ENCODE measurements around the gene ZNF677. TPM values are rescaled to one million over a fixed set of nuclear protein-coding genes. Genes with fewer than 3 reads are reported as not detected.
"Not testable (repeated sequence)": the region's sequence is repeated elsewhere in the genome, so short reads cannot be mapped to it uniquely, and the experiment has no call there.

ZNF677 gene
- total RNA-seq, 1 experiment from 2014 or later = 8.0 TPM

DNA sequence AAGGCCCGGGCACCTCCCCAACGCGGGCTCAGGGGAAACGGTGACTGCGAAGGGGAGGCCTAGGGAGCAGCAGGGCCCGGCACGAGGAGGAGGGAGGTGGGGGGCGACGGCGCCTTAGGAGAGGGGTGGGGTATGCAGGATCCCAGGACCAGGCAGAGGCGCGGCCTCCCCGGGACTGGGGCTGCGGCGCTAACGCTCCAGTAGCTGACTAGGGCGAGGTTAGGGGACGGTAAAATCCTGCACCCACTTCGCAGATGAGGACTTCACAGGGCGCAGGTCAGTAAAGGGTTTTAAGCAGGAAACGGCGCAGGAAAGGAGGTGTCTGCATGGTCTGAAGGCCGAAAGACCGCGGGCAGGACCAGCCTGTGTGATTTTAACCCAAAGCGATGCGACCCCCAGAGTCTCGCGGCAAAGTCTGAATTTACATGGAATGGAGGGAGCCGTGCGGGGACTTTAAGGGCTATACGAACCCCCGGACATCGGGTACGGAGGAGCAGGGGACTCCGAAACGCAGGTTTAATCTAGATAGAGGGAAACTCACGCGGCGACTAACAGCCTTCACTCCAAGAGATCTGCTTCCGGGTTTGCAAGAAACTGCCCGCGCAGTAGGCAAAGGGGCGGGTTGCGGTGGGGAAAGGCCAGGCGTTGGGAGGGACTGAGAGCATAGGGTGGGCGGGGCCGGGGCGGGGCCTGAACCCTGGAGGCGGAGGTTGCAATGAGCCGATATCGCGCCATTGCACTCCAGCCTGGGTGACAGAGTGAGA lies 61.7 kb downstream of the ZNF677 start, which contains the start of gene ZNF665:
Gene ZNF665, minus strand, starts transcription at position 588 of the 764 bp plus-strand sequence. CDS start 10,460 bp downstream, outside the sequence.
- Histone ChIP-seq H3K79me2 (ENCODE audit: low read length) (peaks cover 10% of the 10 kb centered on the region; the same call in 1 of the 2 replicates), H4K20me1 (ENCODE audit: low read length) (no peaks in the 10 kb centered on the region), H3K9me2 (replicated peaks; ENCODE audit: low read length) (no peaks in the 10 kb centered on the region), H3F3A (ENCODE audit: low read length, unreplicated experiment) (no peaks in the 10 kb centered on the region), H3K4me3 (ENCODE audit: low read length) (peak within 1 kb of the TSS; percentile 87), H3K4me1 (ENCODE audit: insufficient read depth, low read length) (peaks cover 6% of the 10 kb centered on the region; the same call in 1 of the 2 replicates), H3K4me2 (ENCODE audit: low read length) (peak within 1 kb of the TSS; percentile 91), H3K9me3 (ENCODE audit: low read length) (no peaks in the 10 kb centered on the region), H2AFZ (ENCODE audit: low read length) (peak within 1 kb of the TSS; percentile 97), H3K9ac (ENCODE audit: low read length) (peak within 1 kb of the TSS; percentile 91), H3K36me3 (ENCODE audit: low read depth, low read length) (peaks cover 5% of the 10 kb centered on the region; the same call in 1 of the 2 replicates), H3K27ac (ENCODE audit: low read length) (peak within 1 kb of the TSS; percentile 45), H3K27me3 (ENCODE audit: low read length) (no peaks in the 10 kb centered on the region)
- no peak for TF ChIP-seq EZH2 (IDR thresholded peaks at IDR 0.05; ENCODE audit: low read length, unreplicated experiment)
- TF ChIP-seq EZH2phosphoT487 (IDR thresholded peaks at IDR 0.05; ENCODE audit: borderline replicate concordance, low read length) = no peak
- no peak for TF ChIP-seq CTCF (conservative IDR thresholded peaks at IDR 0.05; ENCODE audit: low read depth, low read length)
- BruUV-seq (replicated peaks) = TSS peak; percentile 90
- ATAC-seq (peak; percentile 62), DNase-seq (peak; percentile 76)
- POLR2A ChIA-PET (ENCODE audit: unreplicated experiment) = no interaction called here
- CTCF ChIA-PET = no interaction called here
- intact Hi-C loops (cut with micrococcal nuclease) = loop anchor here (10.0 kb wide), 2 partner anchors 142 to 202 kb away; partner anchors contain the start of genes ZNF765 and ZNF845

DNA sequence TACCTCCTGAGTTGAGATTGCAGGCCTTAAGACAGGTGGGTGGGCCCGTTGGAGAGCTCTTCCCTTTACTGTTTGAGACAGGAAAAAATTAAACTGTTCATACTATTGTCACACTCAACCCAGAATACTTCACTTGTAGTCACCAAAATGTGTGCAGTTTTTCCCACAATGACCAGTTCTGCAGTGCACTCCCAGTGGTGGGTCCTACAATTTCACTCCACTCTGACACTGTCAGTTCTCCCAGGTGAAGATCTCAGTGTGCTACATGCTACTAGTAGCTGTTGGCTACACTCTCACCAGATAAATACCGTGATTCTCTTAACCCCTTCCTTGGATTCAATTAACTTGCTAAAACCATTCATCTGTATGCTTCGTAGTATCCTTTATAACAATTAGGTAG lies 64.4 kb downstream of the ZNF677 start:
- BruUV-seq (replicated peaks) = no TSS peak
- Histone ChIP-seq H3K79me2 (ENCODE audit: low read length) (peaks cover 10% of the 10 kb centered on the region; the same call in 1 of the 2 replicates), H3K4me3 (ENCODE audit: low read length) (no peak overlapping the region), H3K36me3 (ENCODE audit: low read depth, low read length) (peaks cover 5% of the 10 kb centered on the region; the same call in 1 of the 2 replicates), H3K4me1 (ENCODE audit: insufficient read depth, low read length) (peaks cover 6% of the 10 kb centered on the region; the same call in 1 of the 2 replicates), H2AFZ (ENCODE audit: low read length) (no peak overlapping the region), H3K27me3 (ENCODE audit: low read length) (no peaks in the 10 kb centered on the region), H3F3A (ENCODE audit: low read length, unreplicated experiment) (no peaks in the 10 kb centered on the region), H3K4me2 (ENCODE audit: low read length) (no peak overlapping the region), H4K20me1 (ENCODE audit: low read length) (no peaks in the 10 kb centered on the region), H3K9ac (ENCODE audit: low read length) (no peak overlapping the region), H3K9me2 (replicated peaks; ENCODE audit: low read length) (no peaks in the 10 kb centered on the region), H3K27ac (ENCODE audit: low read length) (no peak overlapping the region), H3K9me3 (ENCODE audit: low read length) (no peaks in the 10 kb centered on the region)
- ChIA-PET POLR2A (ENCODE audit: unreplicated experiment) (no interaction called here), CTCF (no interaction called here)
- intact Hi-C loops (cut with micrococcal nuclease) = loop anchor here (10.0 kb wide), 2 partner anchors 145 to 205 kb away; partner anchors contain the start of genes ZNF765 and ZNF845
- no peak for TF ChIP-seq EZH2phosphoT487 (IDR thresholded peaks at IDR 0.05; ENCODE audit: borderline replicate concordance, low read length)
- ATAC-seq = no peak
- no peak for DNase-seq

GRCh38 chr19:53189691-53190198 lies 64.9 kb downstream of the ZNF677 start:
- H3K9me3 ChIP-seq (ENCODE audit: low read length); CTCF ChIA-PET: not testable (repeated sequence)

More at GRCh38 chr19:53189691-53190198, 64.9 kb downstream of the ZNF677 start:
- DNase-seq; H3K27me3 ChIP-seq (ENCODE audit: low read length); POLR2A ChIA-PET (ENCODE audit: unreplicated experiment); H3K4me2 ChIP-seq (ENCODE audit: low read length); H3K4me1 ChIP-seq (ENCODE audit: insufficient read depth, low read length); H3K9me2 ChIP-seq (replicated peaks; ENCODE audit: low read length); H3K79me2 ChIP-seq (ENCODE audit: low read length); H3K36me3 ChIP-seq (ENCODE audit: low read depth, low read length); H3K27ac ChIP-seq (ENCODE audit: low read length); H4K20me1 ChIP-seq (ENCODE audit: low read length); H3K4me3 ChIP-seq (ENCODE audit: low read length); BruUV-seq (replicated peaks); H2AFZ ChIP-seq (ENCODE audit: low read length); H3F3A ChIP-seq (ENCODE audit: low read length, unreplicated experiment); H3K9ac ChIP-seq (ENCODE audit: low read length); ATAC-seq: not testable (repeated sequence)
- intact Hi-C loops (cut with micrococcal nuclease) = loop anchor here (10.0 kb wide), 2 partner anchors 145 to 205 kb away; partner anchors contain the start of genes ZNF765 and ZNF845

Other genes with a start within 250 kb of the ZNF677 start
- not detected in 2 replicates for gene ERVV-1, start 241.0 kb downstream of the ZNF677 start, total RNA-seq (2014; rRNA removed)
- not detected in 2 replicates for gene ERVV-2, start 210.1 kb downstream of the ZNF677 start, total RNA-seq (2014; rRNA removed)
- 22.3 and 25.1 TPM in 2 replicates for gene ZNF160, start 151.5 kb downstream of the ZNF677 start, total RNA-seq (2014; rRNA removed)
- gene ZNF415, start 122.0 kb downstream of the ZNF677 start, total RNA-seq (2014; rRNA removed) = 1.3 and 5.2 TPM in 2 replicates
- gene ZNF347, start 95.8 kb downstream of the ZNF677 start, total RNA-seq (2014; rRNA removed) = 8.5 and 9.1 TPM in 2 replicates
- 0.77 and 0.81 TPM in 2 replicates for gene ZNF665, start 61.5 kb downstream of the ZNF677 start, total RNA-seq (2014; rRNA removed)
- gene VN1R2, start 3.4 kb upstream of the ZNF677 start, total RNA-seq (2014; rRNA removed) = not detected in 2 replicates
- gene VN1R4, start 12.8 kb upstream of the ZNF677 start, total RNA-seq (2014; rRNA removed) = not detected in 2 replicates
- 4.4 and 6.6 TPM in 2 replicates for gene ZNF845, start 78.9 kb upstream of the ZNF677 start, total RNA-seq (2014; rRNA removed)
- gene ZNF525, start 110.8 kb upstream of the ZNF677 start, total RNA-seq (2014; rRNA removed) = 13.1 and 25.6 TPM in 2 replicates
- gene ZNF765, start 140.3 kb upstream of the ZNF677 start, total RNA-seq (2014; rRNA removed) = 9.6 and 11.4 TPM in 2 replicates
- 15.8 and 16.5 TPM in 2 replicates for gene ZNF761, start 177.1 kb upstream of the ZNF677 start, total RNA-seq (2014; rRNA removed)
- 3.5 and 4.4 TPM in 2 replicates for gene ZNF813, start 212.9 kb upstream of the ZNF677 start, total RNA-seq (2014; rRNA removed)